Myometrial cell (primary cell): ENCODE results near the gene HIC2. TPM values are rescaled to one million over a fixed set of nuclear protein-coding genes. Genes with fewer than 3 reads are reported as not detected.

ENCODE experiments used
- total RNA-seq: library from RNA; depleted of rRNA; stranded (reverse); fragments of >200 nt; gene quantifications from 2 replicates; pipeline ENCODE4 v1.2.3, GENCODE V29; 2015

The HIC2 gene
- total RNA-seq: 0.53 and 1.4 TPM in 2 replicates

GRCh38 chr22:21417227-21417746 lies at the start of gene HIC2:
HIC2 (plus strand) TSS chr22:21417371; CDS start chr22:21442832, 25,461 bp downstream.

GRCh38 chr22:21383701-21384467 lies 33.3 kb upstream of the HIC2 start, which contains the start of gene RIMBP3B:
RIMBP3B (plus strand) TSS chr22:21383751; CDS start chr22:21383859, 108 bp downstream.

GRCh38 chr22:21467337-21468193 lies 50.4 kb downstream of the HIC2 start, which contains the start of gene TMEM191C:
TMEM191C (plus strand) TSS chr22:21467387; CDS start chr22:21467460, 73 bp downstream.

Other genes with a start within 250 kb of the HIC2 start
- not detected in 2 replicates for gene RIMBP3B, start 33.6 kb upstream of the HIC2 start, total RNA-seq
- gene TMEM191C, start 50.0 kb downstream of the HIC2 start, total RNA-seq: 0.29 and 0.71 TPM in 2 replicates
- 0.18 TPM in 1 of 2 replicates, not detected in the other for gene RIMBP3C, start 134.1 kb downstream of the HIC2 start, total RNA-seq
- gene UBE2L3, start 150.3 kb downstream of the HIC2 start, total RNA-seq: 64.9 and 70.3 TPM in 2 replicates
- gene YDJC, start 212.7 kb downstream of the HIC2 start, total RNA-seq: 37.2 and 43.5 TPM in 2 replicates
- not detected in 2 replicates for gene CCDC116, start 215.4 kb downstream of the HIC2 start, total RNA-seq
- 45.6 and 51.2 TPM in 2 replicates for gene SDF2L1, start 224.9 kb downstream of the HIC2 start, total RNA-seq
- gene PPIL2, start 248.6 kb downstream of the HIC2 start, total RNA-seq: 18.4 and 28.3 TPM in 2 replicates